GM12878 (cell line): ENCODE results near the gene C1orf198. TPM values are rescaled to one million over a fixed set of nuclear protein-coding genes. Genes with fewer than 3 reads are reported as not detected.

ENCODE experiments used
- ATAC-seq: fragments of 200-7000 bp; cut with Tn5 transposase; 3 replicates; pipeline ENCODE4 v1.9.1; 2020; ENCODE audit warnings: mild to moderate bottlenecking, moderate library complexity
- BruUV-seq: library from RNA; stranded (reverse); fragments of 400-500 nt; replicated peaks from 2 replicates; lab custom pipeline; 2021; lab: Mats Ljungman, UMichigan
- CTCF ChIA-PET: fragments of 300-600 bp; sonication (Branson Sonifier 250); formaldehyde crosslinking; extraction: SDS; loops from one replicate; lab custom pipeline; 2021; ENCODE audit warnings: inconsistent platforms; lab: Yijun Ruan, JAX
- POLR2A ChIA-PET: fragments of 350-600 bp; formaldehyde crosslinking; extraction: SDS; loops from one replicate; lab custom pipeline; 2021; ENCODE audit warnings: inconsistent platforms; lab: Charles Lee
- RAD21 ChIA-PET: fragments of 300-600 bp; sonication (Branson Sonifier 250); formaldehyde crosslinking; loops from one replicate; lab custom pipeline; 2023; ENCODE audit warnings: antibody characterized with exemption; ENCODE audit not compliant: unreplicated experiment; lab: Charles Lee
- SMC1A ChIA-PET: fragments of 300-600 bp; sonication (Branson Sonifier 250); formaldehyde crosslinking; loops from one replicate; lab custom pipeline; 2023; ENCODE audit not compliant: unreplicated experiment, uncharacterized antibody; lab: Charles Lee
- DNase-seq: peaks from one replicate; pipeline ENCODE4 v3.0.0-alpha.2; 2011; ENCODE audit warnings: low read depth, low spot score
- FAIRE-seq: peaks from 3 replicates; lab custom pipeline; 2011; peaks lifted over from hg19 to GRCh38; lab: Jason Lieb, UNC
- H2AFZ ChIP-seq: 2 replicates; pipeline ENCODE4 v1.6.0; 2011; ENCODE audit warnings: low read depth, low read length, control low read depth; ENCODE audit not compliant: control insufficient read depth
- H3K27ac ChIP-seq: 2 replicates; pipeline ENCODE4 v1.5.1; 2011; ENCODE audit warnings: control low read depth; ENCODE audit not compliant: control insufficient read depth, insufficient read depth
- H3K27me3 ChIP-seq, 2 experiments: replicated peaks in 1 of 2; 2 replicates each; pipeline versions ENCODE4 v1.6.0 to v1.6.1; 2011; ENCODE audit warnings: low read length in 1 of 2; ENCODE audit not compliant: control insufficient read depth in 2 of 2, insufficient read depth in 2 of 2
- H3K36me3 ChIP-seq, 2 experiments: 2 replicates each; pipeline ENCODE4 v1.5.1; 2011; ENCODE audit warnings: low read length in 1 of 2; ENCODE audit not compliant: control insufficient read depth in 2 of 2, insufficient read depth in 2 of 2
- H3K4me1 ChIP-seq: 2 replicates; pipeline ENCODE4 v1.6.1; 2011; ENCODE audit warnings: mild to moderate bottlenecking, low read length, moderate library complexity, mixed read lengths; ENCODE audit not compliant: control insufficient read depth, insufficient read depth
- H3K4me2 ChIP-seq: 2 replicates; pipeline ENCODE4 v1.6.0; 2011; ENCODE audit warnings: control low read depth; ENCODE audit not compliant: control insufficient read depth, insufficient read depth
- H3K4me3 ChIP-seq: fragments of 200-600 bp; sonication (generic); 2 replicates; pipeline ENCODE4 v1.5.1; 2016
- H3K79me2 ChIP-seq: 2 replicates; pipeline ENCODE4 v1.6.0; 2011; ENCODE audit warnings: low read length; ENCODE audit not compliant: control insufficient read depth, insufficient read depth
- H3K9ac ChIP-seq: 2 replicates; pipeline ENCODE4 v1.8.0; 2011; ENCODE audit warnings: low read length, control low read depth, mixed read lengths; ENCODE audit not compliant: control insufficient read depth, insufficient read depth
- H3K9me3 ChIP-seq: replicated peaks from 3 replicates; pipeline ENCODE4 v1.5.1; 2011; ENCODE audit warnings: mild to moderate bottlenecking, low read length; ENCODE audit not compliant: control insufficient read depth, insufficient read depth
- H4K20me1 ChIP-seq: 2 replicates; pipeline ENCODE4 v1.6.0; 2011; ENCODE audit not compliant: control insufficient read depth, insufficient read depth
- CHD2 ChIP-seq: IDR thresholded peaks from 2 replicates; pipeline ENCODE4 v1.6.1; 2011; ENCODE audit warnings: low read depth, low read length, improper control_type of control experiment, borderline replicate concordance
- CREB1 ChIP-seq: IDR thresholded peaks from 2 replicates; pipeline ENCODE4 v1.6.1; 2012; ENCODE audit warnings: low read depth, mild to moderate bottlenecking, inconsistent platforms
- FOXK2 ChIP-seq: fragments of 450-650 bp; IDR thresholded peaks from 2 replicates; pipeline ENCODE4 v1.6.1; 2017; ENCODE audit warnings: mild to moderate bottlenecking, moderate library complexity
- HCFC1 ChIP-seq: fragments of 150-350 bp; IDR thresholded peaks from 2 replicates; pipeline ENCODE4 v1.6.1; 2014; ENCODE audit warnings: low read length
- JUNB ChIP-seq: IDR thresholded peaks from 2 replicates; pipeline ENCODE4 v1.6.1; 2016; ENCODE audit warnings: antibody characterized with exemption, mild to moderate bottlenecking
- POLR2A ChIP-seq: IDR thresholded peaks from 2 replicates; pipeline ENCODE4 v1.6.1; 2011; ENCODE audit warnings: low read depth, mild to moderate bottlenecking, low read length
- RAD21 ChIP-seq: IDR thresholded peaks from 2 replicates; pipeline ENCODE4 v1.6.1; 2011; ENCODE audit warnings: mild to moderate bottlenecking, low read depth, low read length, moderate library complexity; ENCODE audit not compliant: insufficient read depth
- STAT1 ChIP-seq: fragments of 450-650 bp; conservative IDR thresholded peaks from 2 replicates; pipeline ENCODE4 v1.6.1; 2014; ENCODE audit warnings: antibody characterized with exemption, mild to moderate bottlenecking
- TCF12 ChIP-seq: IDR thresholded peaks from 2 replicates; pipeline ENCODE4 v1.6.1; 2011; ENCODE audit warnings: low read depth, mild to moderate bottlenecking, low read length
- ZNF384 ChIP-seq: IDR thresholded peaks from 2 replicates; pipeline ENCODE4 v1.6.1; 2012; ENCODE audit warnings: low read depth, mild to moderate bottlenecking, low read length, improper control_type of control experiment, borderline replicate concordance
- WGBS: methylation state at CpG from one replicate; pipeline ENCODE4 v1.1.6; 2016; ENCODE audit warnings: low lambda C conversion rate; ENCODE audit not compliant: insufficient replicate concordance, insufficient coverage; ENCODE audit errors: missing lambda C conversion rate; 5-methylcytosine and 5-hydroxymethylcytosine counted together
- in situ Hi-C: fragments of 300-500 bp; cut with MboI; formaldehyde crosslinking; loops from 9 replicates; pipeline ENCODE4 v1.14.3; 2018; ENCODE audit warnings: mixed read lengths
- intact Hi-C: fragments of 100-400 bp; cut with micrococcal nuclease; formaldehyde crosslinking; loops from one replicate; pipeline ENCODE4 v1.14.2; 2022; ENCODE audit not compliant: unreplicated experiment
- polyA plus RNA-seq, 11 experiments: library from polyadenylated mRNA; depleted of rRNA in 4 of 11; unstranded in 6 of 11; stranded (reverse) in 5 of 11; fragments of >200 nt; fragmentation: Nextera tagmentation in 4 of 11; fragmentation: Illumina TruSeq in 1 of 11; extraction: Ambion mirVana in 4 of 11; extraction: Trizol in 1 of 11; gene quantifications; 1 replicate in 1 of 11; 2 replicates in 10 of 11; pipeline versions ENCODE4 v1.2.1 to v1.2.3, GENCODE V29; 2011 to 2016; ENCODE audit warnings: inconsistent platforms in 2 of 11, missing spikeins in 2 of 11, low read depth in 1 of 11
- total RNA-seq, 4 experiments: library from RNA; depleted of rRNA in 3 of 4; stranded (reverse); fragments of >200 nt in 3 of 4; fragmentation: Illumina TruSeq in 1 of 4; extraction: Trizol in 1 of 4; gene quantifications; 2 replicates each; pipeline versions ENCODE4 v1.2.1 to v1.2.3, GENCODE V29; 2013 to 2021
- TF ChIP-seq, protein P1 (sequence below): IDR thresholded peaks from 2 replicates; pipeline ENCODE4 v1.6.1; 2011; ENCODE audit warnings: borderline replicate concordance, low read depth, mild to moderate bottlenecking, moderate library complexity, low read length; ENCODE audit not compliant: insufficient read depth, poor library complexity, severe bottlenecking
- TF ChIP-seq, protein P2 (sequence below): fragments of 450-650 bp; IDR thresholded peaks from 2 replicates; pipeline ENCODE4 v1.6.1; 2017; ENCODE audit warnings: mild to moderate bottlenecking
- TF ChIP-seq, protein P3 (sequence below): IDR thresholded peaks from 2 replicates; pipeline ENCODE4 v1.6.1; 2011; ENCODE audit warnings: low read depth, low read length, improper control_type of control experiment, borderline replicate concordance
- TF ChIP-seq, protein P4 (sequence below): fragments of 450-650 bp; formaldehyde crosslinking; IDR thresholded peaks from 2 replicates; pipeline ENCODE4 v1.4.0; 2020; ENCODE audit warnings: mild to moderate bottlenecking, moderate library complexity
- TF ChIP-seq, protein P5 (sequence below), 3 experiments: IDR thresholded peaks in 2 of 3; conservative IDR thresholded peaks in 1 of 3; 2 replicates each; pipeline ENCODE4 v1.5.1; 2011; ENCODE audit warnings: low read depth in 3 of 3, low read length in 3 of 3, mild to moderate bottlenecking in 3 of 3, control low read depth in 2 of 3, moderate library complexity in 2 of 3, inconsistent platforms in 1 of 3, mixed read lengths in 1 of 3; ENCODE audit not compliant: control insufficient read depth in 2 of 3, insufficient read depth in 1 of 3; ENCODE audit errors: extremely low read depth in 1 of 3

The C1orf198 gene
- total and polyA plus RNA-seq, 10 of the 15 experiments (the other 5 are each of a cell fraction or from before 2014, with no cell fraction given), result 0.16 to 2.8 (median 1.1) TPM

DNA sequence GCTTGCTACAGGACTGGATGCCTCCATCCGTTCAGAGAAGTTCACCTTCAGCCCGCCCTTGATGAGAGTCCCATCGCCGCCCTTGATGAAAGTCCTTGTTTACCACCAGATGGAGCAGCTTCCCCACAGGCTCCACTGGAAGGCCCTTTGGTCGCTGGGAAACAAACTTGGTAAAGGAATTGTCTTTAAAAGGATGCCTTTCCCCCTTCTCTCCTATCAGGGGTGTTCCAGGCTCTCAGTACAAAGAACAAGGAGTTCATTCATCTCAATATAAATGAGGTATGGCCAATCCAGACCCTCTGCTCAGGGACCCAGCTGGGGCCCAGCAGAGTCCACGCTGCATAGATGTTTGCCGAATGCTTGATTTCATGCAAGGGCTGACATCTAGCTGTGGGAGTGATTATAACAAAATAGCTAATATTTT, 70.4 kb downstream of the C1orf198 start:
- CTCF ChIA-PET, result interaction anchor here (0.9 to 1.6 kb wide), 3 partner anchors 11 to 181 kb away, joined by 3 to 5 read pairs (median 3); partner anchors contain the start of genes ARV1 and TTC13
- in situ Hi-C loops, result no loop called here
- Histone ChIP-seq H3K9ac (no peak overlapping the region), H3K79me2 (no peaks in the 10 kb centered on the region), H3K36me3 (no peaks in the 10 kb centered on the region), H3K4me2 (no peak overlapping the region), H3K9me3 (no peaks in the 10 kb centered on the region), H3K27me3 (no peaks in the 10 kb centered on the region; a peak in 1 of 4 replicates), H2AFZ (no peak overlapping the region), H4K20me1 (no peaks in the 10 kb centered on the region), H3K4me1 (no peaks in the 10 kb centered on the region), H3K4me3 (no peak overlapping the region), H3K27ac (no peak overlapping the region)
- no TSS peak for BruUV-seq
- FAIRE-seq (no peak), ATAC-seq (peak; percentile 42; the same call in 2 of the 3 replicates), DNase-seq (no peak)
- WGBS, result 38% methylated on average over 7 of the region's 7 CpGs
- RAD21 ChIA-PET, result no interaction called here
- intact Hi-C loops, result loop anchor here (2.0 to 10.0 kb wide), 2 partner anchors 297 to 413 kb away; no protein-coding TSS in a partner anchor
- POLR2A ChIA-PET, result no interaction called here
- SMC1A ChIA-PET, result no interaction called here
- no peak for TF ChIP-seq HCFC1
- TF ChIP-seq, protein P1, sequence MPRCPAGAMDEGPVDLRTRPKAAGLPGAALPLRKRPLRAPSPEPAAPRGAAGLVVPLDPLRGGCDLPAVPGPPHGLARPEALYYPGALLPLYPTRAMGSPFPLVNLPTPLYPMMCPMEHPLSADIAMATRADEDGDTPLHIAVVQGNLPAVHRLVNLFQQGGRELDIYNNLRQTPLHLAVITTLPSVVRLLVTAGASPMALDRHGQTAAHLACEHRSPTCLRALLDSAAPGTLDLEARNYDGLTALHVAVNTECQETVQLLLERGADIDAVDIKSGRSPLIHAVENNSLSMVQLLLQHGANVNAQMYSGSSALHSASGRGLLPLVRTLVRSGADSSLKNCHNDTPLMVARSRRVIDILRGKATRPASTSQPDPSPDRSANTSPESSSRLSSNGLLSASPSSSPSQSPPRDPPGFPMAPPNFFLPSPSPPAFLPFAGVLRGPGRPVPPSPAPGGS, result no peak
- no peak for TF ChIP-seq STAT1
- TF ChIP-seq, protein P2, sequence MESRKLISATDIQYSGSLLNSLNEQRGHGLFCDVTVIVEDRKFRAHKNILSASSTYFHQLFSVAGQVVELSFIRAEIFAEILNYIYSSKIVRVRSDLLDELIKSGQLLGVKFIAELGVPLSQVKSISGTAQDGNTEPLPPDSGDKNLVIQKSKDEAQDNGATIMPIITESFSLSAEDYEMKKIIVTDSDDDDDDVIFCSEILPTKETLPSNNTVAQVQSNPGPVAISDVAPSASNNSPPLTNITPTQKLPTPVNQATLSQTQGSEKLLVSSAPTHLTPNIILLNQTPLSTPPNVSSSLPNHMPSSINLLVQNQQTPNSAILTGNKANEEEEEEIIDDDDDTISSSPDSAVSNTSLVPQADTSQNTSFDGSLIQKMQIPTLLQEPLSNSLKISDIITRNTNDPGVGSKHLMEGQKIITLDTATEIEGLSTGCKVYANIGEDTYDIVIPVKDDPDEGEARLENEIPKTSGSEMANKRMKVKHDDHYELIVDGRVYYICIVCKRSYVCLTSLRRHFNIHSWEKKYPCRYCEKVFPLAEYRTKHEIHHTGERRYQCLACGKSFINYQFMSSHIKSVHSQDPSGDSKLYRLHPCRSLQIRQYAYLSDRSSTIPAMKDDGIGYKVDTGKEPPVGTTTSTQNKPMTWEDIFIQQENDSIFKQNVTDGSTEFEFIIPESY, result no peak
- TF ChIP-seq JUNB, result no peak
- peak; percentile 53 for TF ChIP-seq RAD21
- no peak for TF ChIP-seq CHD2
- TF ChIP-seq, protein P3, sequence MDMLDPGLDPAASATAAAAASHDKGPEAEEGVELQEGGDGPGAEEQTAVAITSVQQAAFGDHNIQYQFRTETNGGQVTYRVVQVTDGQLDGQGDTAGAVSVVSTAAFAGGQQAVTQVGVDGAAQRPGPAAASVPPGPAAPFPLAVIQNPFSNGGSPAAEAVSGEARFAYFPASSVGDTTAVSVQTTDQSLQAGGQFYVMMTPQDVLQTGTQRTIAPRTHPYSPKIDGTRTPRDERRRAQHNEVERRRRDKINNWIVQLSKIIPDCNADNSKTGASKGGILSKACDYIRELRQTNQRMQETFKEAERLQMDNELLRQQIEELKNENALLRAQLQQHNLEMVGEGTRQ, result no peak
- TF ChIP-seq, protein P4, sequence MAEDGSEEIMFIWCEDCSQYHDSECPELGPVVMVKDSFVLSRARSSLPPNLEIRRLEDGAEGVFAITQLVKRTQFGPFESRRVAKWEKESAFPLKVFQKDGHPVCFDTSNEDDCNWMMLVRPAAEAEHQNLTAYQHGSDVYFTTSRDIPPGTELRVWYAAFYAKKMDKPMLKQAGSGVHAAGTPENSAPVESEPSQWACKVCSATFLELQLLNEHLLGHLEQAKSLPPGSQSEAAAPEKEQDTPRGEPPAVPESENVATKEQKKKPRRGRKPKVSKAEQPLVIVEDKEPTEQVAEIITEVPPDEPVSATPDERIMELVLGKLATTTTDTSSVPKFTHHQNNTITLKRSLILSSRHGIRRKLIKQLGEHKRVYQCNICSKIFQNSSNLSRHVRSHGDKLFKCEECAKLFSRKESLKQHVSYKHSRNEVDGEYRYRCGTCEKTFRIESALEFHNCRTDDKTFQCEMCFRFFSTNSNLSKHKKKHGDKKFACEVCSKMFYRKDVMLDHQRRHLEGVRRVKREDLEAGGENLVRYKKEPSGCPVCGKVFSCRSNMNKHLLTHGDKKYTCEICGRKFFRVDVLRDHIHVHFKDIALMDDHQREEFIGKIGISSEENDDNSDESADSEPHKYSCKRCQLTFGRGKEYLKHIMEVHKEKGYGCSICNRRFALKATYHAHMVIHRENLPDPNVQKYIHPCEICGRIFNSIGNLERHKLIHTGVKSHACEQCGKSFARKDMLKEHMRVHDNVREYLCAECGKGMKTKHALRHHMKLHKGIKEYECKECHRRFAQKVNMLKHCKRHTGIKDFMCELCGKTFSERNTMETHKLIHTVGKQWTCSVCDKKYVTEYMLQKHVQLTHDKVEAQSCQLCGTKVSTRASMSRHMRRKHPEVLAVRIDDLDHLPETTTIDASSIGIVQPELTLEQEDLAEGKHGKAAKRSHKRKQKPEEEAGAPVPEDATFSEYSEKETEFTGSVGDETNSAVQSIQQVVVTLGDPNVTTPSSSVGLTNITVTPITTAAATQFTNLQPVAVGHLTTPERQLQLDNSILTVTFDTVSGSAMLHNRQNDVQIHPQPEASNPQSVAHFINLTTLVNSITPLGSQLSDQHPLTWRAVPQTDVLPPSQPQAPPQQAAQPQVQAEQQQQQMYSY (CRISPR knock-in tag), result no peak
- TF ChIP-seq, protein P5, sequence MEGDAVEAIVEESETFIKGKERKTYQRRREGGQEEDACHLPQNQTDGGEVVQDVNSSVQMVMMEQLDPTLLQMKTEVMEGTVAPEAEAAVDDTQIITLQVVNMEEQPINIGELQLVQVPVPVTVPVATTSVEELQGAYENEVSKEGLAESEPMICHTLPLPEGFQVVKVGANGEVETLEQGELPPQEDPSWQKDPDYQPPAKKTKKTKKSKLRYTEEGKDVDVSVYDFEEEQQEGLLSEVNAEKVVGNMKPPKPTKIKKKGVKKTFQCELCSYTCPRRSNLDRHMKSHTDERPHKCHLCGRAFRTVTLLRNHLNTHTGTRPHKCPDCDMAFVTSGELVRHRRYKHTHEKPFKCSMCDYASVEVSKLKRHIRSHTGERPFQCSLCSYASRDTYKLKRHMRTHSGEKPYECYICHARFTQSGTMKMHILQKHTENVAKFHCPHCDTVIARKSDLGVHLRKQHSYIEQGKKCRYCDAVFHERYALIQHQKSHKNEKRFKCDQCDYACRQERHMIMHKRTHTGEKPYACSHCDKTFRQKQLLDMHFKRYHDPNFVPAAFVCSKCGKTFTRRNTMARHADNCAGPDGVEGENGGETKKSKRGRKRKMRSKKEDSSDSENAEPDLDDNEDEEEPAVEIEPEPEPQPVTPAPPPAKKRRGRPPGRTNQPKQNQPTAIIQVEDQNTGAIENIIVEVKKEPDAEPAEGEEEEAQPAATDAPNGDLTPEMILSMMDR (IDR thresholded peaks at IDR 0.05 in 2 of 3, conservative IDR thresholded peaks at IDR 0.05 in 1 of 3; ENCODE audit: control insufficient read depth in 2 of 3, extremely low read depth in 1 of 3, insufficient read depth in 1 of 3, low read depth in 3 of 3, low read length in 3 of 3), result peak; percentile 13 to 36 (median 24); a peak in 4 of 6 replicates
- no peak for TF ChIP-seq FOXK2
- TF ChIP-seq POLR2A, result no peak
- no peak for TF ChIP-seq CREB1
- no peak for TF ChIP-seq TCF12
- TF ChIP-seq ZNF384, result no peak
